Measurements from ENCODE around the gene CBX6.

The CBX6 gene

GRCh38 chr22:38826386-38826785 is 45.6 kb downstream of the CBX6 start:
- Histone ChIP-seq H3K4me1 (peaks cover 15% of the 10 kb centered on the region), H3K27ac (no peak overlapping the region), H3K9me3 (no peaks in the 10 kb centered on the region), H3K36me3 (no peaks in the 10 kb centered on the region), H3K27me3 (no peaks in the 10 kb centered on the region), H4K20me1 (peaks cover 49% of the 10 kb centered on the region; the same call in 1 of the 2 replicates), H3K4me3 (no peak overlapping the region), H3K4me2 (no peak overlapping the region), H3K9ac (no peak overlapping the region)
- no peak for TF ChIP-seq Cebpa-rat (IDR thresholded peaks at IDR 0.05)

GRCh38 chr22:38824585-38824984 is 47.4 kb downstream of the CBX6 start:
- Histone ChIP-seq H3K9me3 (no peaks in the 10 kb centered on the region), H4K20me1 (peaks cover 34% of the 10 kb centered on the region; the same call in 1 of the 2 replicates)

GRCh38 chr22:38823637-38824036 is 48.4 kb downstream of the CBX6 start:
- peaks cover 26% of the 10 kb centered on the region; the same call in 1 of the 2 replicates for H4K20me1 ChIP-seq
- no peak overlapping the region for H3K27ac ChIP-seq
- TF ChIP-seq Cebpa-rat (IDR thresholded peaks at IDR 0.05), result no peak
- H3K9ac ChIP-seq, result no peak overlapping the region
- no peaks in the 10 kb centered on the region for H3K9me3 ChIP-seq
- H3K4me3 ChIP-seq, result no peak overlapping the region
- no peak overlapping the region for H3K4me2 ChIP-seq
- peaks cover 10% of the 10 kb centered on the region; the same call in 1 of the 2 replicates for H3K4me1 ChIP-seq
- no peaks in the 10 kb centered on the region for H3K36me3 ChIP-seq
- no peaks in the 10 kb centered on the region for H3K27me3 ChIP-seq

More at GRCh38 chr22:38824585-38824984, 47.4 kb downstream of the CBX6 start:
- H3K36me3 ChIP-seq, result no peaks in the 10 kb centered on the region
- no peak overlapping the region for H3K27ac ChIP-seq
- no peak for TF ChIP-seq Cebpa-rat (IDR thresholded peaks at IDR 0.05)
- no peak overlapping the region for H3K9ac ChIP-seq
- no peaks in the 10 kb centered on the region for H3K27me3 ChIP-seq
- H3K4me3 ChIP-seq, result no peak overlapping the region
- H3K4me1 ChIP-seq, result peaks cover 7% of the 10 kb centered on the region; the same call in 1 of the 2 replicates
- no peak overlapping the region for H3K4me2 ChIP-seq

GRCh38 chr22:38823076-38823475 is 48.9 kb downstream of the CBX6 start:
- no peak for TF ChIP-seq Cebpa-rat (IDR thresholded peaks at IDR 0.05)
- Histone ChIP-seq H3K4me2 (no peak overlapping the region), H4K20me1 (peaks cover 24% of the 10 kb centered on the region; the same call in 1 of the 2 replicates), H3K27me3 (no peaks in the 10 kb centered on the region), H3K27ac (no peak overlapping the region), H3K9ac (no peak overlapping the region), H3K4me3 (no peak overlapping the region), H3K9me3 (no peaks in the 10 kb centered on the region), H3K4me1 (0 out of 2 replicates have a peak, but pooled peaks cover 4% of the 10 kb centered on the region), H3K36me3 (no peaks in the 10 kb centered on the region)

GRCh38 chr22:38820020-38820419 is 52.0 kb downstream of the CBX6 start:
- Histone ChIP-seq H4K20me1 (peaks cover 11% of the 10 kb centered on the region; the same call in 1 of the 2 replicates), H3K9ac (no peak overlapping the region), H3K27me3 (no peaks in the 10 kb centered on the region), H3K9me3 (no peaks in the 10 kb centered on the region), H3K27ac (no peak overlapping the region), H3K4me3 (no peak overlapping the region), H3K4me2 (no peak overlapping the region), H3K36me3 (no peaks in the 10 kb centered on the region), H3K4me1 (0 out of 2 replicates have a peak, but pooled peaks cover 4% of the 10 kb centered on the region)
- no peak for TF ChIP-seq Cebpa-rat (IDR thresholded peaks at IDR 0.05)

GRCh38 chr22:38819387-38819940 is 52.6 kb downstream of the CBX6 start:
- Histone ChIP-seq H3K27me3 (no peaks in the 10 kb centered on the region), H4K20me1 (0 out of 2 replicates have a peak, but pooled peaks cover 5% of the 10 kb centered on the region), H3K4me3 (no peak overlapping the region), H3K36me3 (no peaks in the 10 kb centered on the region), H3K4me2 (no peak overlapping the region), H3K9me3 (no peaks in the 10 kb centered on the region), H3K9ac (no peak overlapping the region), H3K4me1 (0 out of 2 replicates have a peak, but pooled peaks cover 4% of the 10 kb centered on the region), H3K27ac (no peak overlapping the region)
- no peak for TF ChIP-seq Cebpa-rat (IDR thresholded peaks at IDR 0.05)

- TF ChIP-seq Cebpa-rat (IDR thresholded peaks at IDR 0.05), result no peak
- H3K27ac ChIP-seq, result no peak overlapping the region
- no peaks in the 10 kb centered on the region for H3K36me3 ChIP-seq
- H3K9ac ChIP-seq, result no peak overlapping the region
- H3K9me3 ChIP-seq, result no peaks in the 10 kb centered on the region
- H3K27me3 ChIP-seq, result no peaks in the 10 kb centered on the region
- H3K4me3 ChIP-seq, result no peak overlapping the region
- H4K20me1 ChIP-seq, result no peaks in the 10 kb centered on the region
- H3K4me2 ChIP-seq, result no peak overlapping the region
- H3K4me1 ChIP-seq, result 0 out of 2 replicates have a peak, but pooled peaks cover 4% of the 10 kb centered on the region
These were observed 54.8 kb downstream of the CBX6 start for GRCh38 chr22:38817196-38817595.

- no peak for TF ChIP-seq Cebpa-rat (IDR thresholded peaks at IDR 0.05)
- no peaks in the 10 kb centered on the region for H4K20me1 ChIP-seq
- H3K4me3 ChIP-seq, result no peak overlapping the region
- H3K36me3 ChIP-seq, result no peaks in the 10 kb centered on the region
- H3K9me3 ChIP-seq, result 0 out of 2 replicates have a peak, but pooled peaks cover under 1% of the 10 kb centered on the region
- no peak overlapping the region for H3K9ac ChIP-seq
- 0 out of 2 replicates have a peak, but pooled peaks cover 4% of the 10 kb centered on the region for H3K4me1 ChIP-seq
- no peak overlapping the region for H3K4me2 ChIP-seq
- no peak overlapping the region for H3K27ac ChIP-seq
- H3K27me3 ChIP-seq, result no peaks in the 10 kb centered on the region
These were observed 56.2 kb downstream of the CBX6 start for GRCh38 chr22:38815842-38816241.

Measured in BLaER1 (cell line).